Ectodermal cell (in vitro differentiated cells): ENCODE measurements around the gene KLHL25.

Source experiments
- H3K27ac ChIP-seq: 2 replicates; pipeline ENCODE4 v1.7.0; 2013; ENCODE audit warnings: mild to moderate bottlenecking, low read depth, low read length; ENCODE audit not compliant: insufficient read depth, poor library complexity, severe bottlenecking
- H3K27me3 ChIP-seq: 2 replicates; pipeline ENCODE4 v1.7.0; 2013; ENCODE audit warnings: mild to moderate bottlenecking, low read length; ENCODE audit not compliant: insufficient read depth, control insufficient read depth, poor library complexity, severe bottlenecking
- H3K36me3 ChIP-seq: one replicate; pipeline ENCODE4 v1.7.0; 2013; ENCODE audit warnings: low read length; ENCODE audit not compliant: control insufficient read depth, insufficient read depth
- H3K4me1 ChIP-seq: one replicate; pipeline ENCODE4 v1.7.0; 2013; ENCODE audit warnings: low read length; ENCODE audit not compliant: control insufficient read depth, insufficient read depth
- H3K4me3 ChIP-seq: 2 replicates; pipeline ENCODE4 v1.7.0; 2013; ENCODE audit warnings: low read depth, low read length, control low read depth; ENCODE audit not compliant: insufficient read depth
- H3K9me3 ChIP-seq: 2 replicates; pipeline ENCODE4 v1.7.0; 2013; ENCODE audit warnings: mild to moderate bottlenecking, low read length, moderate library complexity; ENCODE audit not compliant: control insufficient read depth
- WGBS, 2 experiments: methylation state at CpG; one replicate each; pipeline ENCODE4 v1.1.7; 2013; ENCODE audit warnings: missing lambda C conversion rate in 2 of 2; 5-methylcytosine and 5-hydroxymethylcytosine counted together

The KLHL25 gene

GRCh38 chr15:85752491-85752961 lies 42.2 kb downstream of the KLHL25 start:
- peaks cover 52% of the 10 kb centered on the region for H3K4me1 ChIP-seq
- H3K9me3 ChIP-seq: no peaks in the 10 kb centered on the region
- H3K27ac ChIP-seq: peak overlapping the region; percentile 78
- H3K27me3 ChIP-seq: no peaks in the 10 kb centered on the region
- H3K36me3 ChIP-seq: no peaks in the 10 kb centered on the region
- no peak overlapping the region for H3K4me3 ChIP-seq
- 86 to 93% methylated on average over 8 of the region's 8 CpGs for WGBS, 2 experiments

- Histone ChIP-seq H3K4me3 (no peak overlapping the region), H3K27ac (peak overlapping the region; percentile 78), H3K36me3 (peaks cover 2% of the 10 kb centered on the region), H3K9me3 (no peaks in the 10 kb centered on the region), H3K27me3 (no peaks in the 10 kb centered on the region), H3K4me1 (peaks cover 52% of the 10 kb centered on the region)
- WGBS, 2 experiments: 53% methylated on average over 15 of the region's 15 CpGs
Measured at GRCh38 chr15:85752124-85752475, 42.6 kb downstream of the KLHL25 start.

GRCh38 chr15:85751291-85752123 lies 43.2 kb downstream of the KLHL25 start:
- 4 to 6% methylated on average over 14 to 15 of the region's 15 CpGs for WGBS, 2 experiments
- Histone ChIP-seq H3K4me1 (peaks cover 52% of the 10 kb centered on the region), H3K4me3 (no peak overlapping the region)

GRCh38 chr15:85750319-85751290 lies 44.1 kb downstream of the KLHL25 start:
- 53% methylated on average over 27 of the region's 27 CpGs for WGBS, 2 experiments

More at GRCh38 chr15:85751291-85752123, 43.2 kb downstream of the KLHL25 start:
- Histone ChIP-seq H3K36me3 (peaks cover 8% of the 10 kb centered on the region), H3K27me3 (no peaks in the 10 kb centered on the region), H3K9me3 (no peaks in the 10 kb centered on the region), H3K27ac (peak overlapping the region; percentile 78)

GRCh38 chr15:85749261-85750151 lies 45.2 kb downstream of the KLHL25 start:
- H3K27ac ChIP-seq: peak overlapping the region; percentile 46
- 77 to 78% methylated on average over 21 of the region's 21 CpGs for WGBS, 2 experiments
- no peak overlapping the region for H3K4me3 ChIP-seq
- no peaks in the 10 kb centered on the region for H3K9me3 ChIP-seq
- H3K4me1 ChIP-seq: peaks cover 49% of the 10 kb centered on the region
- H3K27me3 ChIP-seq: no peaks in the 10 kb centered on the region
- H3K36me3 ChIP-seq: peaks cover 12% of the 10 kb centered on the region

More at GRCh38 chr15:85750319-85751290, 44.1 kb downstream of the KLHL25 start:
- H3K9me3 ChIP-seq: no peaks in the 10 kb centered on the region
- peaks cover 8% of the 10 kb centered on the region for H3K36me3 ChIP-seq
- no peaks in the 10 kb centered on the region for H3K27me3 ChIP-seq
- peak overlapping the region; percentile 78 for H3K27ac ChIP-seq
- H3K4me3 ChIP-seq: no peak overlapping the region
- H3K4me1 ChIP-seq: peaks cover 52% of the 10 kb centered on the region

GRCh38 chr15:85748729-85749128 lies 46.0 kb downstream of the KLHL25 start:
- H3K9me3 ChIP-seq: no peaks in the 10 kb centered on the region
- H3K36me3 ChIP-seq: peaks cover 16% of the 10 kb centered on the region
- WGBS, 2 experiments: 73 to 74% methylated on average over 11 of the region's 11 CpGs
- no peak overlapping the region for H3K4me3 ChIP-seq
- H3K27me3 ChIP-seq: no peaks in the 10 kb centered on the region
- H3K4me1 ChIP-seq: peaks cover 49% of the 10 kb centered on the region
- H3K27ac ChIP-seq: no peak overlapping the region

GRCh38 chr15:85748176-85748575 lies 46.5 kb downstream of the KLHL25 start:
- Histone ChIP-seq H3K4me1 (peaks cover 49% of the 10 kb centered on the region), H3K4me3 (no peak overlapping the region), H3K27me3 (no peaks in the 10 kb centered on the region), H3K27ac (no peak overlapping the region), H3K9me3 (no peaks in the 10 kb centered on the region), H3K36me3 (peaks cover 17% of the 10 kb centered on the region)
- 93% methylated on average over 9 of the region's 9 CpGs for WGBS, 2 experiments

- 94 to 95% methylated on average over 12 of the region's 12 CpGs for WGBS, 2 experiments
- Histone ChIP-seq H3K4me3 (no peak overlapping the region), H3K27ac (no peak overlapping the region), H3K9me3 (no peaks in the 10 kb centered on the region), H3K27me3 (no peaks in the 10 kb centered on the region), H3K4me1 (peaks cover 35% of the 10 kb centered on the region), H3K36me3 (peaks cover 17% of the 10 kb centered on the region)
Measured at GRCh38 chr15:85746641-85747040, 48.1 kb downstream of the KLHL25 start.

- Histone ChIP-seq H3K9me3 (no peaks in the 10 kb centered on the region), H3K4me3 (no peak overlapping the region), H3K27me3 (no peaks in the 10 kb centered on the region), H3K36me3 (peaks cover 21% of the 10 kb centered on the region), H3K4me1 (peaks cover 25% of the 10 kb centered on the region), H3K27ac (no peak overlapping the region)
- WGBS, 2 experiments: 92 to 94% methylated on average over 14 of the region's 14 CpGs
Measured at GRCh38 chr15:85745525-85746150, 49.1 kb downstream of the KLHL25 start.
